Left hindlimb (tissue), 1 donor: ENCODE measurements around the gene R3HDM2.

Experiments
- DNase-seq: peaks from one replicate; pipeline ENCODE4 v3.0.0-alpha.2; 2018

The R3HDM2 gene

DNA sequence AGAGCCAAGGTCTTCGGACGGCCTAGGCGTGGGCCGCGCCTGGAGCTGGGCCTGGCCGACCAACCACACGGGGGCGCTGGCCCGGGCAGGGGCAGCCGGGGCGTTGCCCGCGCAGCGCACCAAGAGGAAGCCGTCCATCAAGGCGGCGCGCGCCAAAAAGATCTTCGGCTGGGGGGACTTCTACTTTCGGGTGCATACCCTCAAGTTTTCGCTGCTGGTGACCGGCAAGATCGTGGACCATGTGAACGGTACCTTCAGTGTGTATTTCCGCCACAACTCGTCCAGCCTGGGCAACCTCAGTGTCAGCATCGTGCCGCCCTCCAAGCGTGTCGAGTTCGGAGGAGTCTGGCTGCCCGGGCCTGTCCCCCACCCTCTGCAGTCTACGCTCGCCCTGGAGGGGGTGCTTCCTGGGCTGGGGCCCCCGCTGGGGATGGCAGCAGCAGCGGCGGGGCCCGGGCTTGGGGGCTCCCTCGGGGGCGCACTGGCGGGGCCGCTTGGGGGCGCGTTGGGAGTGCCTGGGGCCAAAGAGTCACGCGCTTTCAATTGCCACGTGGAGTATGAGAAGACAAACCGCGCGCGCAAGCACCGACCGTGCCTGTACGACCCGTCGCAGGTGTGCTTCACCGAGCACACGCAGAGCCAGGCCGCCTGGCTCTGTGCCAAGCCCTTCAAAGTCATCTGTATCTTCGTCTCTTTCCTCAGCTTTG is 205.7 kb downstream of the R3HDM2 start:
- DNase-seq: no peak

DNA sequence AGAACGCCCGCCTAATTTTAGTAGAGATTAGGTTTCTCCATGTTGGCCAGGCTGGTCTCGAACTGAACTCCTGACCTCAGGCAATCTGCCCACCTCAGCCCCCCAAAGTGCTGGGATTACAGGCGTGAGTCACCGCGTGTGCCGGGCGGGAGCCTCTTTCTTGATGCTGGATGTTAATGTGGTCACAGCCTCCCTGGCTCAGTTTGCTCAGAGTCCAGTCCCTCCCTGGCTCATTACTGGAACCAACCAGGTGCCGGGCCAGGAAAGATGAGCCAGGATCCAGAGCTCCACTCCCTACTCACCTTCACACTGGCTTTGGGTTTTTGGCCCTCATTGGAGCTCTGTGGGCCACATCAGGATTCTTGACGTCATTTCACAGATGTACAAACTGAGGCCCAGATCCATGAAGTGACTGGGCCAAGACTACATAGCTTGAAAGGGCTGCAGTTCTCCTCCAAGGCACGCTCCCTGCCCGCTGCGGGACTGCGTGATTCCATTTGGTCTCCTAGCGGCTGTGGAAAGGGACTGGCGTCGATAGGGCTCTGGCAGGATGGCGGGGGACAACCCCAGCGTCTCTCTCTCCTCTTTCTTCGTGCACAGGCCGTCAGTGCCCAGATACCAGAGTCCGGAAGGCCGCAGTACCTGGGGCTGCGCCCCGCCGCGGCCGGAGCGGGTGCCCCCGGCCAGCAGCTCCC is 206.4 kb downstream of the R3HDM2 start:
- no peak for DNase-seq

DNA sequence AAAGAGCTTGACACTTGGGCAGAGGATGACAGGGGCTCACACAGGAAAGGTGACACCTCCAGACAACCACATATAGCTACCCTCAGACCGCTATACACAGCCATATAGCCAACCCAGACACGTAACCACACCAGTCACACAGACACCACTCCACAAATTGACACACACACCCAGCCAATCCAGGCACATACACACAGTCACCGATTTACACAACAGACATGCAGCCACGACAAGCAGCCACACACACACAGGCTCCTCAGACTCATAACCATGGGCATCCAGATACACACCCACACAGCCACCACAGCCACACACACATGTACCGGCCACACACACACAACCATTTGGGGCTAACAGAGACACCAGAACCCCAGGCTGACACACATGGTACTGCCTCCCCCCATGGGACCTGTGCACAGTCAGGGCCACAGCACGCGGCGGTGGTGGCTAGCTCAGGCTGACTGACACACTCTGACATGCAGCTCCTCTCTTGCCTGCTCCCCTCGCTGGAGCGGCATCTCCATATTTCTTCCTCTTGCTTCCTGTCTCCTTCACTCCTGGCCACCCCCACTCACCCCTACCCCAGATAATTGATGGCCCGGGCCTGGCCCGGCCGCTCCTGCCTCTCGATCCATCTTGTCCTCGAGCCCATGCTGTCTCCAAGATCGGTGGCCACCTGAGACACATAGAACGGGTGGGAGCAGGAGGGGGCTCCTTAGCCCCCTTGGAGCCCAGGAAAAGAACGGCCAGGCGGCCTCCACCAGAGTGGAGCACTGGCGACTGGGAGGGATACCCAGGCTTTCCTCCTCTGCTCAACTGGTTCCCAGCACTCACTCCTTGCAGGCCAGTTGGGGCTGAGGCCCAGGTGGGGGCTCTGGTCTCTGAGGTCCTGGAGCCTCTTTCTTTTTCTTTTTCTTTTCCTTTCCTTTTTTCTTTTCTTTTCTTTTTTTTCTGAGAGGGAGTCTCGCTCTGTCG is 207.4 kb downstream of the R3HDM2 start:
- DNase-seq: no peak

DNA sequence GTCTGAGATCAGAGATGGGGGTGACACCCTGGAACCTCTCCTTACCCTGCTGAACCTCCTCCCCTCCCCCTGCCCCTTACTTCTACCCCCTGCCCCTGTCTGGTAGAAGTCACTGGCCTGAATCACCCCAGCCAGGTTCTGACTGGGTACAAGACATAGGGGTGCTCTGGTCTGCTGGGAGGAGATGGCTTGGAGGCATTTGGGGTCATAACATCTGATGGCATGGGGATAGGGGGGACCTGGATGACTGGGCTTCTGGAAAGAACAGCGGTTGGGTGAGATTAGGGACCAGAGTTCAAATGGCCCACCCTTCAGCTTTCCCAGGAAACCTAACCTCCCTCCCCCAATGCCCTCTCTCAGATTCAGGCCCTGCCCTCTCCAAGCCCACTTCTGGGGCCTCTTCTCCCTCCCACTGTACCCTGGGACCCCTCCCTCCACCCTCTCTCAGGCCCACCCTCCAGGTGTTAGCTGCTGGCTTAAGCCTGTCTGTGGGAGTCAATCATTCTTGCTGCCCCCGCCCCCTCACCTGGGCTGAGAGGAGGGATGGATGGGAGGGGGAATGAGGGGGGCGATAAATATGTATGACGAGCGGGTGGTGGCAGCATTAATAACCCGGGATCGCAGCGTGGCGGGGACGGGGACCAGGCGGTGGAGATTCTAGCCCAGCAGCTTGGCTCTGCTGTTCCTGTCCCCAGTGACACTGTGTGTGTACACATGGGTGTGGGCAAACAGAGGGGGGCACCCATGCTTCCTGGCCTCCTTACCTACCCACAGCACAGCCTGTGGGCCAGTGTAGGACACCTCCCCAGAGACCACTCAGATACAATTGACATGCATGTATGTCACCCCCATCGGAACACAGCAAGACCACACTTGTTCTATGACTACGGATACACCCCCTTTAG is 208.3 kb downstream of the R3HDM2 start:
- no peak for DNase-seq

DNA sequence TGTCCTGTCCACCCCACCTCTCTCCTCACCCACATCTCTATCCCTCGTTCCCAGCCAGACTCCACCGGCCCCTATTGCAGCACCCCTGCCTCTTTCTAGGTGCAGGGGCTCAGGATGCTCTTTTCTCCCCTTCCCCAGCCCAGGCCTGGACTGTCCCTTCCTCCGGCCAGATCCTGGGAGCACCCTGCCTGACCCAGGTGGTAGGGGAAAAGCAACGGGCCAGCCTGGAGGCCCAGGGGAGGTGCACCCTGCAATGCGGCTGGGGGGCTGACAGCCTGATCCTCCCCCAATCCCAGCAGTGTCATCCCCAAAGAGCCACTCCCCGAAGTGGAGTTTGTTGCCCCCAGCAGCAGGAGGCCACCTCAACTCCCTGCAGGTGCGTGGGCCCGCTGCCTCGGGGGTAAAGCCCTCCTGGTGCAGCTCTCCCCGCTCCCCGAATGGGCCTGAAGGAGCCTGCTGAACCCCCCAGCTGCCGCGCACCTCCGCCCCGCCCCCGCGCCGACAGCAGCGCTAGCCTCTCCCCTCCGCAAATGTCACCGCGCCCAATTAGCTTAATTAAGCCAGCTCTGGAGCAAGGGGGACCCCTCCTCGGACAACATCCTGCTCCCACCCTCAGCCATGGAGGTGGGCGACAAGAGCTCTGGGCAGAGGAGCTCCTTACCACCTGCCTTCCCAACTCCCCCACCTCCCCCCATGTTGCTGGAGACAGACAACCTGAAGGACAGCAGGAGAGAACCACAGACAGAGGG is 209.5 kb downstream of the R3HDM2 start:
- no peak for DNase-seq

DNA sequence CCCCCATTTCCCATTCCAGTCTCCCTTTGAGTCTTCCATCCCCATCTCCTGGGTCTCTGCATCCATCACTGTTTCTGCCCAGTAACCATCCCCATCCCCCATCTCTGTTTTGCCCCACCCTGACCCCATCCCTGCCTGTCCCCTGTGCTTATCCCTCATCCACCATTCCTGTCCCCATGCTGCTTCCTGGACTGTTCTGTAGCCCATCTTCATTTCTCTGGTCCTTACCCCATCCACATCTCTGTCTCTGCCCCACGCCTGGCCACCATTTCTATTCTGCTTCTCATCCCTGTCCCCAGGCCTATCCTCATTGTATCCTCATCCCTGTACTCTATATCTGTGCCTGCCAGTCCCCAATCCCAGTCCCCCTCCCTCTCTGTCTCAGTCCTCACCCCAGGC is 210.1 kb downstream of the R3HDM2 start:
- no peak for DNase-seq

DNA sequence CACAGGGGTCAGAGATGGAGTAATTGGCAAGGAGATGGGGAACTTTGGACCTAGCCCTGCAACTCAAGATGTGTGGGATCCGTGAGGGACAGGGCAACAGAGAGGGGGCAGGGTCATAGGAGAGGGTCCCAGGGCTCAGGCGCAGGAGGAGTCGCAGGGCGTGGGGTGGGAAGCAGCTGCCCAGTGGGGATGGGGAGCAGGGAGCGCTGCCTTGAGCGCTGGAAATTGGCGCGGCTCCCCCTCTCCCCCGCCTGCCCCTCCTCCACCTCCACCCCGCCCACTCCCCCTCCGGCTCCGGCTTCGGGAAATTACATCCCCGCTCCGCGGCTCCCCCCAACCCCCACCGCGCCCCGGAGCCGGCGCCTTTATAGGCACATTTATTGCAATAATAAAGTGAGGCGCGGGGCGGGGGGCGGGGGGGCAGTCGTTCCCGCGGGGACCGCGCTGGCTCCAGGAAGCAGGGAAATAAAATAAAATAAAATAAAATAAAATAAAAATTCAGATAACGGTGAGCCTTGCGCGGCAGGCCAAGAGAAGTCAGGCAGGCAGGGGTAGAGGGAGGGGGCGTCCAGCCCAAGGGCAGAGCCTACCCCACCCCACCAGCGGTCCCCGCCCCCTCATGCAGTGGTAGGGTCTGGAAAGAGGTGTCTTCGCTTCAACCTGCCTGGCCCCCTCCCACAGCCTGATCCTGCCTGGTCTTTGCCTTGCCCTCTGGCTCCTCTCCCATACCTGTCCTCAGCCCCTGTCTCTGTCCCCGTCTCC is 210.7 kb downstream of the R3HDM2 start:
- DNase-seq: no peak

DNA sequence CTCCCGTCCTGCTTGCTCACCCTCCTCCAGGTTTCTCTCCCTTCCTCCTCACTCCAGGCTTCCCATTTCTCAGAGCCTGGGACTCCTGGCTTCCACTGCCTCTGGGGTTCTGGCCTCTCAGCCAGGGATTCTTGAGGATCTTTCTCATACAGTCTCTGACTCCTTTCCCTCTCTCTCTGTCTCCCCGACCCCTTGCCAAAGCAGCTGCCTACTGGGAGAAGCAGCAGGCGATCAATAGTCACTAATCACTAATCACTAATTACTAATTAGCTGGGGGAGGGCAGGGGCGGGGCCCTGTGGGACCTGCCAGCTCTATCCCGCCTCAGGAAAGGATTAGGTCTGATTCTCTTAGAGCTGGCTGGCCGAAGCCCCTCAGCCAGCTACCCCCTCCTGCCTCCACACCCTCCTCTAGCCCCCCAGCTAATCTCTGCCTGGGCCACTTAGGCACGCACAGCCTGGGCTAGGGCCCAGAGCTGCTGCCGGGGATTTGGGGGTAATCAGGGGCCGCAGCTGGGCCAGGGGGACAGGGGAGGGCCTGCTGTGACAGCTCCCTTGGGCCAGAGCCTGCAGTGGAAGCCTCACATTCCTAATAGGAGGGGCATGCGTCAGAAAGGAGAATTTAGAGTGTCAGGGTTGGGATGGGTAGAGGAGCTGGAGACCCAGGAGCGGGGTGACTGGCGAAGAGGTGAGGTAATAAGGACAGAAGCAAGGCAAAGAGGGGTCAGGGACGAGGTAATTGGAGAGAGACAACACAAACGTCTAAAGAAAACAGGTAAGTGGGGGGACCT is 211.4 kb downstream of the R3HDM2 start:
- no peak for DNase-seq

DNA sequence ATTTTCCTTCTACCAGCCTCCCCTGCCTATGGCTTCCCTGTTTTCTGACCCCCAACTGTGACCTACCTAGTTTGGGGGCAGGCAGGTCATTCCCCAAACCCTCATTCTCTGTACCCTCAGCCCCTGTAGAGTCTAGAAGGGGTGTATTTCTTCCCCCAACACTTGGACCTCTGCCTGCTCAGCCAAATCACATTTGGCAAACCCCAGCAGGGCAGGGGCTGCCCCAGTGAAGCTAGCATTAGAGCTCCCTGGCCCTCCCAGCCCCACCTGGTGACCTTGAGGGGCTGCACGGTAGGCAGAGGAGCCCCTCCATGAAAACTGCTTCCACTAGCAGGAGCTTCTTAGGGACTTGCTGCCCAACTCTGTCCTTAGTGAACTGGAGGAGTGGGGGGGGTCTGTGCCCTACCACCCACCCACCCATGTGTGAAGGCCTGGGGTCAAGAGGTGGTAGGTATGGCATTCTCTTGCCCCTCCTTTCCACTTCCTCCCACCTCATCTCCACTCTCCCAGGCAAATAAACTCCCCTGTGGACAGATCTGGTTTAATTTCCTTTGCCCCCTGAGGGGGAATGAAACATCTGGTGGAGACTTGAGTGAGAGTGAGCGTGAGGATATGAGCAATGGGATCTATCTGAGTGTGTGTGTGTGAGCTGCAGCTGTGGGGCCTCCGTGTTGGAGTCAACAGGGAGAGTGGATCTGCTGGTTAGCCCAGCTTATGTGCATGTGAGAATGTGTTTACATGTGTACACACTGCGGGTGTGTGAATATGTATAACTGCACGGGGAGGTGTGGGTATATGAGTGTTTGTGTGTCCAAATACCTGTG is 212.6 kb downstream of the R3HDM2 start:
- DNase-seq: no peak

DNA sequence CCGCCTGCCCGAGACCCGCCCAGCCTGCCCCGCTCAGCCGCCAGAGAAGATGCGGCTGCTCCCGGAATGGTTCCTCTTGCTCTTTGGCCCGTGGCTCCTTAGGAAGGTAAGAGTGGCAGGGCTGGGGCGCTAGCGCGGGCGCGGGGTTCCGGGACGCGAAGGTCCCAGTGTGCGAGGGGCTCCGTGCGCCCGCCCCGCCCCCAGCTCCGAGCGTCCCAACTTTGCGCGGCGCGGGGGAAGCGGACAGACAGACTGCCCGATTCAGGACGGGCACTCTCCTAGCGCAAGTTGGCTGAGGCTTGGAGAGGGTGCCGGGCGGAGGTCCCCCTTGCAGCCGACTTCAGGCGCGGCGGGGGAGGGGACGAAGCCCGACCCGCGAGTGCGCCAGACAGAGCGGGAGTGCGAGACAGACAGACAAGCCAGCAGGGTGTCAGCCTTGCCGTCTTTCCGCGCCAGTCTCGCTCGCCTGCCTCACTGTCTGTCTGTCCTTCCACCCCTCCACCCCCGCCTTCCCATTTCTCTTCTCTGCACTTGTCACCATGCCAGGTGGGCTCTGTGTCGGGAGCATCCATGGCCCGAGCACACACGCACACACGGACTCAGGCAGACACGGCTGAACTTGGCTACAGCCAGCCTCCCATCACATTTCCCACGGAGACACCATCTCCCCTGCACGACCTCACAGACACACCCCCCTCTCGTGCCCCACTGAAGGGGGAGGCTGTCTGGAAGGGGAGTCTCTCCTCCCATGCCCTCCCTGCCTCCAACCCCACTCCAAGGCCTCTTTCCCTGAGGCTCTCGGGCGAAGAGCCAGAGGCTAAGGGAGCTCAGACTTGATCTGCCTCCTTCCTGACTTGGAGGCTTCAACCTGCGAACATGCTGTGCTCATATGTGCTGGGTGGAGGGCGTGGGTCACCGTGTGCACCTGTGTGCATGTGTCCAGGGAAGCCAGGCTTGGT is 213.6 kb downstream of the R3HDM2 start:
- peak; percentile 66 for DNase-seq

DNA sequence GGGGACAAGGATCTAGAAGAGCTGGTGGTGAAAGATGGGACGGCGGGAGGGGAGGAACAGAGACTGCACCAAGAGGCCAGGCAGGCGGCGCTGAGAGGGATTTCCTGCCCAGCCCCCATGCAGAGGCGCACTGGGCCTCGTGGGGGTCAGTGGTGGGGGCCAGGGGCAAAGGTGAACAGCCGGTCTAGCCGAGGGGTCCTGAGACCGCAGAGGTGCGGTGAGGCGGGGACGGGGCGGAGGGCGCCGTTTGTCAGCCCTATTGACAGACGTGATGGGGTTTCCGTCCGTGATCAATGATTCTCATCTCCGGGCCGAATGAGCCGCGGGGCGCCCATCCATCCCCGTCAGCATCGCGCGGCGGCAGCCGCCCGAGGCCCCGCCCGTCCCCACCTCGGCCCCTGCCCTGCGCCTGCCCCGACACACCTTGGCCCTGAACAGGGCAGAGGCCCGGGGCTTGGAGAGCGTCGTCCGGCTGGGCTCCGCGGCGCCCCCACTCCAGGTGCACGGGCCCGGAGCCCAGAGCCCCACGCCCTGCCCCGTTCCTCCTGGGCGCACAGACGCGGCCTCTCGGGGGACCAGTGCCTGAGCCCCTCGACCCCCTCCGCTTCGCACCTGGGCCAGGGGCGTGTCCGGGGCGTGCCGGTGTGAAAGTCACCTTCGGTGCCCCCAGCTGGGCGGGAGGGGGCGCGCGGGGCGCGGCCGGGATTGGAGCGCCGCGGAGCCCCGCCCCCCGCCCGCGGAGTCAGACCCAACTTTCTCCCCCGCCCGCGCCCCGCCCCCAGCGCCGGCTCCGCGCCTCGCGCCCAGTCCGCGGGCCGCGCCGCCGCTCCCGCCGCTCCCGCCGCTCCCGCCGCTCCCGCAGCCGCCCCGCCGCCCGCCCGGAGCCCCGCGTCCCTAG is 214.6 kb downstream of the R3HDM2 start, which contains the start of gene NXPH4:
NXPH4 (plus strand) TSS at position 781 of the 898 bp plus-strand sequence. CDS start 176 bp downstream, outside the sequence.
- peak; percentile 54 for DNase-seq

DNA sequence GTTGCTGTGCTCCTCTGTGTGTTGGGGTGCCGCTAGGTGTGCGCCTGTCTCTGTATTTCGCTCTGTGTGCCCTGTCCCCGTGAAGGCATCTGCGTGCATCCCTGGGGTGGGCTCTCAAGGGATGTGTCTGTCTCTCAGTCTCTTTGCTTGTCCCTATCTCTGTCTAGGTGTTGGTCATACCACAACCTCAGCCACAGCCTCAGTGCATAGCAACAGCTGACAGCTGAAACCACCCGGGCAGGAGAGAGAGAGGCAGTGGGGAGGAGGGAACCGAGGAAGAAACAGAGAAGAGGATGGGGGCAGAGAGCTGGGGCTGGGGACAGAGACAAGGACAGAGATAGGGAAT is 215.2 kb downstream of the R3HDM2 start:
- DNase-seq: no peak

DNA sequence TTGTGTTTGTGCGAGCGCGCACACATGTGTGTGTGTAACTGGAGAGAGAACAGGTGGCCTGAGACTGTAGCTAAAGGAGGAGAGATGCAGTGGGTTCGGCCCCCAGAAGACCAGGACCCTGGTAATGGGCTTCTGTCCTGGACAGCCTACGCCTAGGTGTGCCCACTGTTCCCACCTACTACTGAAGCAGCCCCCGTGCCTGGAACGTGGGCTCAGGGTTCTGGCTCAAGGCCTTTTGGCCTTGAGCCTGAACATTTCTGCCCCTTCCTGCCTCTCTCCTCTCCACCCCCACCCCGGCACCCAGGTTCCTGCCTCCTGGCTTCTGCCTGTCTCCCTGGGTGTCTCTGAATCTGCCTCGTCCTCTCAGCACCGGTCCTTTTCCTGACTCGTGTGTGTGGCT is 215.8 kb downstream of the R3HDM2 start:
- DNase-seq: no peak

DNA sequence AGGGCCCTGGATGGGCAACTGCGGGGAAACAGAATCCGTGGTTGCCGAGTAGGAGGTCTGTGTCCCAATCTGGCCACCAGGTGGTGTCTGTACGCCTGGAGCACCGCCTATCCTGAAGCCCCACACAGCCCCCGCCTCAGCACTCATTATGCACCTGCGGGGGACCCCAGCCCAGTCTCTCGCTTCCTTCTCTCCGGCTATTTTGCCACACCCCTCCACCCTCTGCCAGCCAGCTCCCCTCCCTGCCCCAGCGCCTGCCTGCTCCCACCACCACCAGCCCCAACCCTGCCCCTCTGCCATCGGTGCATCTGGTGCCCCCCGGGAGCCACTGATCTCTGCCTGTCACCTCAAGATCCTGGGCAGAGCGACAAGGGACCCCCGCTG is 216.5 kb downstream of the R3HDM2 start:
- peak; percentile 55 for DNase-seq

DNA sequence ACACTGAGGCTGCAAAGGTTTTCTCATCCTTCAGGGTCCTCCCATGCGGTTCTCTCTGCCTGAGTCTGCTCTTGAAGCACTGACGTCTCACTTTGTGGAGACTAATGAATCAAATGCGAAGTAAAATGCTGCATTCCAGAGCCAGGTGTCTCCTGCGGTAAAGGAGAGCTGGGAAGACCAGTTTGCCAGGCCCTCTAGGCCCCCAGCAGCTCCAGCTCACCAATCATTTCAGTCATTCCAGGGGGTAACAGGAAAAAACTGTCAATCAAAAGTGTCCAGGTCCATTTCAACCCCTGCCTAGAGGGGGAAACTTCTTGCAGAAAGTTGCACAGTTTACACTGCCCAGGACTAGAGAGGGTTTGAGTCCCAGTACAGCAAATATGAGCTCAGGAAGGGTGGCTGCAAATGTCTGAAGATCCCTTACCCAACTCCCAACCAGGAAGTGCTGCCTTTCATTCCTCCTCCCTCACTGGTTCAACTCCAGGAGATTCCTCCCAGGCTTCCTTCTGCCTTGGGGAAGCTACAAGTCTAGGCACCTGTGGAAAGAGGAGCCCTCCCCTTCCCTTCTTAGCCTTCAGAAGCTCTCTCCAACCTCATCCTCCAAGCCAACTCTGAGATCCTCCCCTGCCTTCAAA is 217.0 kb downstream of the R3HDM2 start:
- no peak for DNase-seq

DNA sequence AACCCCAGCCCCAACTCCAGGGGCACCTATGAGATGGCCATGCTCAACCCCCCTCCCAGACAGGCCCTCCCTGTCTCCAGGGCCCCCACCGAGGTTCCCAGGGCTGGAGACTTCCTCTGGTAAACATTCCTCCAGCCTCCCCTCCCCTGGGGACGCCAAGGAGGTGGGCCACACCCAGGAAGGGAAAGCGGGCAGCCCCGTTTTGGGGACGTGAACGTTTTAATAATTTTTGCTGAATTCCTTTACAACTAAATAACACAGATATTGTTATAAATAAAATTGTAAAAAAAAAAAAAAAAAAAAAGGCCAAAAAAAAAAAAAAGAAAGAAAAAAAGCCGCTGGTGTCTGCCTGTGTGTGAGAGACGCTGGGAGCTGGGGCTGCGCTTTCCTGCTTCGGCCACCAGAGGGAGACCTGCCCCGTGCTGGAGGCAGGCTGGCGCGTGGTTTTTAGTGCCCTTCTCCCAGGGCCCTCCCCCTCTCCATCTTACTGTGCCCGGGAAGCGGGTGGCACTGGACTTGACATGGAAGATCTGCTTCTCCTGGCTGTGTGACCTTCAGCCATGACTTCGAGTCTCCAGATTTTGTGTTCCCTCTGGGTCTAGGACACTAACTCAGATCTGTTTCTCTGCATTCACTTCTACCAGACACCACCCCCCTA is 217.7 kb downstream of the R3HDM2 start:
- peak; percentile 91 for DNase-seq
